Colonic mucosa (tissue), 4 donors: Measurements from ENCODE around the gene KRTAP19-3. TPM values are rescaled to one million over a fixed set of nuclear protein-coding genes. Genes with fewer than 3 reads are reported as not detected.

Experiments
- DNase-seq: peaks from one replicate; pipeline ENCODE4 v3.0.0-alpha.2; 2020
- H3K27ac ChIP-seq: fragments of 200-600 bp; one replicate; pipeline ENCODE4 v1.8.0; 2021
- H3K27me3 ChIP-seq: fragments of 200-600 bp; one replicate; pipeline ENCODE4 v1.8.0; 2021
- H3K36me3 ChIP-seq: fragments of 200-600 bp; one replicate; pipeline ENCODE4 v1.8.0; 2021
- H3K4me1 ChIP-seq: fragments of 200-600 bp; one replicate; pipeline ENCODE4 v1.8.0; 2021; ENCODE audit warnings: mild to moderate bottlenecking
- H3K4me3 ChIP-seq: fragments of 200-600 bp; one replicate; pipeline ENCODE4 v1.8.0; 2021
- H3K9ac ChIP-seq, 2 donors: one replicate each; pipeline ENCODE4 v1.7.0; 2013; ENCODE audit warnings: control low read depth in 2 of 2, low read depth in 2 of 2, low read length in 2 of 2
- H3K9me3 ChIP-seq: fragments of 200-600 bp; one replicate; pipeline ENCODE4 v1.8.0; 2021
- CTCF ChIP-seq: fragments of 200-600 bp; IDR thresholded peaks from one replicate; pipeline ENCODE4 v1.8.0; 2022; ENCODE audit warnings: antibody characterized with exemption, mild to moderate bottlenecking
- intact Hi-C: fragments of 100-400 bp; cut with DNase I; formaldehyde crosslinking; loops from one replicate; pipeline ENCODE4 v1.14.1; 2022
- total RNA-seq, 2 donors: library from RNA; stranded (reverse); fragmentation: NEBNext Ultra II Directional in 1 of 2; extraction: Animal tissue kit (Norgen Biotek cat#: 25700) in 1 of 2; gene quantifications; one replicate each; pipeline ENCODE4 v1.2.1, GENCODE V29; 2021
- donor health status: healthy.
- donor health status: DM: no; HTN: no; CAD: no.
- donor health status: DM: no; HTN: no; CAD: no.

KRTAP19-3 gene
- total RNA-seq, 2 donors from 2014 or later, result not detected

GRCh38 chr21:30487336-30487735, 4.5 kb downstream of the KRTAP19-3 start, which contains the start of gene KRTAP19-2:
Gene KRTAP19-2, minus strand, starts transcription at chr21:30487436. Its CDS starts 88 bp downstream, at chr21:30487348.
- no peak for TF ChIP-seq CTCF
- H3K9ac ChIP-seq, result no peak within 1 kb of the TSS
- DNase-seq, result no peak
- no peaks in the 10 kb centered on the region for H3K27me3 ChIP-seq
- no peaks in the 10 kb centered on the region for H3K9me3 ChIP-seq
- no peaks in the 10 kb centered on the region for H3K4me1 ChIP-seq
- H3K4me3 ChIP-seq, result no peak within 1 kb of the TSS
- intact Hi-C loops, result no loop called here
- H3K27ac ChIP-seq, result no peak within 1 kb of the TSS
- H3K36me3 ChIP-seq, result no peaks in the 10 kb centered on the region

GRCh38 chr21:30486180-30486579, 5.6 kb downstream of the KRTAP19-3 start:
- Histone ChIP-seq H3K36me3 (no peaks in the 10 kb centered on the region), H3K4me3 (no peak overlapping the region), H3K4me1 (no peaks in the 10 kb centered on the region), H3K27me3 (no peaks in the 10 kb centered on the region), H3K9ac (no peak overlapping the region), H3K9me3 (no peaks in the 10 kb centered on the region), H3K27ac (no peak overlapping the region)
- DNase-seq, result no peak
- intact Hi-C loops, result no loop called here
- TF ChIP-seq CTCF, result no peak

- Histone ChIP-seq H3K27me3 (no peaks in the 10 kb centered on the region), H3K4me3 (no peak overlapping the region), H3K27ac (no peak overlapping the region), H3K36me3 (no peaks in the 10 kb centered on the region), H3K9ac (no peak overlapping the region), H3K4me1 (no peaks in the 10 kb centered on the region), H3K9me3 (no peaks in the 10 kb centered on the region)
- DNase-seq, result no peak
- TF ChIP-seq CTCF, result no peak
- intact Hi-C loops, result no loop called here
Observed at GRCh38 chr21:30482130-30482529, 9.7 kb downstream of the KRTAP19-3 start.

- H3K27ac ChIP-seq, result no peak within 1 kb of the TSS
- no peak within 1 kb of the TSS for H3K9ac ChIP-seq
- intact Hi-C loops, result no loop called here
- no peaks in the 10 kb centered on the region for H3K27me3 ChIP-seq
- H3K36me3 ChIP-seq, result no peaks in the 10 kb centered on the region
- TF ChIP-seq CTCF, result no peak
- H3K9me3 ChIP-seq, result no peaks in the 10 kb centered on the region
- no peaks in the 10 kb centered on the region for H3K4me1 ChIP-seq
- no peak within 1 kb of the TSS for H3K4me3 ChIP-seq
- no peak for DNase-seq
Observed at GRCh38 chr21:30480145-30480544, 11.7 kb downstream of the KRTAP19-3 start, which contains the start of gene KRTAP19-1. Gene KRTAP19-1, minus strand, starts transcription at chr21:30480367. Its CDS starts 50 bp downstream, at chr21:30480317.

- no peak for TF ChIP-seq CTCF
- no peak for DNase-seq
- Histone ChIP-seq H3K27ac (no peak overlapping the region), H3K27me3 (no peaks in the 10 kb centered on the region), H3K9me3 (no peaks in the 10 kb centered on the region), H3K9ac (no peak overlapping the region), H3K4me1 (no peaks in the 10 kb centered on the region), H3K36me3 (no peaks in the 10 kb centered on the region), H3K4me3 (no peak overlapping the region)
- intact Hi-C loops, result no loop called here
Observed at GRCh38 chr21:30479259-30479658, 12.6 kb downstream of the KRTAP19-3 start.
